Measurements from ENCODE around the gene COA3. TPM values are rescaled to one million over a fixed set of nuclear protein-coding genes. Genes with fewer than 3 reads are reported as not detected.

Gene COA3
- total and polyA plus RNA-seq, 4 donors = 83.3 to 152 (median 127) TPM

GRCh38 chr17:42796066-42796758, 2.3 kb downstream of the COA3 start:
- no peak overlapping the region for H3K4me3 ChIP-seq (ENCODE audit: low read depth, low read length)
- 93% methylated on average over 10 of the region's 18 CpGs for WGBS (ENCODE audit: insufficient coverage)

DNA sequence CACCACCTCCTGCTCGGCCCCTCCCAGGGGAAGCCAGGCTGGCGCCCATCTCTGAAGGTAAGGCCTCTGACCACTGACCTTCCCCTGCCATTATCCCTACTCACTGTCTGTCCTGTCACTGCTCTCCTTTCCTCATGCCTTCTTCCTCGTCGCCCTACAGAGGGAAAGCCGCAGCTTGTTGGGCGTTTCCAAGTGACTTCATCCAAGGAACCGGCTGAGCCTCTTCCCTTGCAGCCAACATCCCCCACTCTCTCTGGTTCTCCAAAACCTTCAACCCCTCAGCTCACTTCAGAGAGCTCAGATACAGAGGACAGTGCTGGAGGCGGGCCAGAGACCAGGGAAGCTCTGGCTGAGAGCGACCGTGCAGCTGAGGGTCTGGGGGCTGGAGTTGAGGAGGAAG, 3.0 kb downstream of the COA3 start:
- Histone ChIP-seq H3K36me3 (ENCODE audit: control insufficient read depth, insufficient read depth, low read length) (peaks cover 18% of the 10 kb centered on the region), H3K4me1 (ENCODE audit: control insufficient read depth, insufficient read depth, low read length) (peaks cover 15% of the 10 kb centered on the region), H3K9me3 (ENCODE audit: control insufficient read depth, insufficient read depth, low read length) (no peaks in the 10 kb centered on the region), H3K27me3 (ENCODE audit: control insufficient read depth, insufficient read depth, low read length) (no peaks in the 10 kb centered on the region), H3K4me3 (ENCODE audit: low read depth, low read length) (no peak overlapping the region), H3K27ac (ENCODE audit: low read depth, low read length) (no peak overlapping the region)
- no peak for DNase-seq (ENCODE audit: low read depth in 4 of 6, low spot score in 6 of 6)
- WGBS (ENCODE audit: insufficient coverage) = 89% methylated on average over 7 of the region's 10 CpGs

More at GRCh38 chr17:42796066-42796758, 2.3 kb downstream of the COA3 start:
- peaks cover 15% of the 10 kb centered on the region for H3K4me1 ChIP-seq (ENCODE audit: control insufficient read depth, insufficient read depth, low read length)
- H3K27ac ChIP-seq (ENCODE audit: low read depth, low read length) = no peak overlapping the region
- H3K36me3 ChIP-seq (ENCODE audit: control insufficient read depth, insufficient read depth, low read length) = peaks cover 18% of the 10 kb centered on the region
- H3K27me3 ChIP-seq (ENCODE audit: control insufficient read depth, insufficient read depth, low read length) = no peaks in the 10 kb centered on the region
- DNase-seq (ENCODE audit: low read depth in 4 of 6, low spot score in 6 of 6) = no peak
- no peaks in the 10 kb centered on the region for H3K9me3 ChIP-seq (ENCODE audit: control insufficient read depth, insufficient read depth, low read length)

DNA sequence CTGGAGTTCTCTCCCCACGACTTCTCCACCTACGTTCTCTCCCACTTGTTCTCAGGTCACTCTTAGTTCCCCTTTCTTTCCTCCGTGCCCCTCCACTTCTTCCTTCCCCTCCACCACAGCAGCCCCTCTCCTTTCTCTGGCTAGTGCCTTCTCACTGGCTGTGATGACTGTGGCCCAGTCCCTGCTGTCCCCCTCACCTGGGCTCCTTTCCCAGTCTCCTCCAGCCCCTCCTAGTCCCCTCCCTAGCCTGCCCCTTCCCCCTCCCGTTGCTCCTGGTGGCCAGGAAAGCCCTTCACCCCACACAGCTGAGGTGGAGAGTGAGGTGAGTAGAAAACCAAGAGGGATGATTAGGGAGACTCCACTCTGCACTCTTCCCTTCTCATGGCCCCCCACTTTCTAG, 3.4 kb downstream of the COA3 start:
- Histone ChIP-seq H3K36me3 (ENCODE audit: control insufficient read depth, insufficient read depth, low read length) (peaks cover 18% of the 10 kb centered on the region), H3K9me3 (ENCODE audit: control insufficient read depth, insufficient read depth, low read length) (no peaks in the 10 kb centered on the region), H3K4me3 (ENCODE audit: low read depth, low read length) (no peak overlapping the region), H3K27me3 (ENCODE audit: control insufficient read depth, insufficient read depth, low read length) (no peaks in the 10 kb centered on the region), H3K4me1 (ENCODE audit: control insufficient read depth, insufficient read depth, low read length) (peaks cover 15% of the 10 kb centered on the region), H3K27ac (ENCODE audit: low read depth, low read length) (no peak overlapping the region)
- WGBS (ENCODE audit: insufficient coverage) = 92% methylated on average over 3 of the region's 4 CpGs
- no peak for DNase-seq (ENCODE audit: low read depth in 4 of 6, low spot score in 6 of 6)

- no peak for DNase-seq (ENCODE audit: low read depth in 4 of 6, low spot score in 6 of 6)
- Histone ChIP-seq H3K4me1 (ENCODE audit: control insufficient read depth, insufficient read depth, low read length) (peaks cover 3% of the 10 kb centered on the region), H3K4me3 (ENCODE audit: low read depth, low read length) (no peak overlapping the region), H3K27ac (ENCODE audit: low read depth, low read length) (no peak overlapping the region), H3K9me3 (ENCODE audit: control insufficient read depth, insufficient read depth, low read length) (no peaks in the 10 kb centered on the region), H3K27me3 (ENCODE audit: control insufficient read depth, insufficient read depth, low read length) (peaks cover 15% of the 10 kb centered on the region), H3K36me3 (ENCODE audit: control insufficient read depth, insufficient read depth, low read length) (peaks cover 18% of the 10 kb centered on the region)
- 20% methylated on average over 1 of the region's 5 CpGs for WGBS (ENCODE audit: insufficient coverage)
These were observed 6.0 kb downstream of the COA3 start for GRCh38 chr17:42792545-42792944.

GRCh38 chr17:42791948-42792347, 6.6 kb downstream of the COA3 start:
- no peak for DNase-seq (ENCODE audit: low read depth in 4 of 6, low spot score in 6 of 6)
- peaks cover 21% of the 10 kb centered on the region for H3K27me3 ChIP-seq (ENCODE audit: control insufficient read depth, insufficient read depth, low read length)
- H3K27ac ChIP-seq (ENCODE audit: low read depth, low read length) = no peak overlapping the region
- no peak overlapping the region for H3K4me3 ChIP-seq (ENCODE audit: low read depth, low read length)
- peaks cover 18% of the 10 kb centered on the region for H3K36me3 ChIP-seq (ENCODE audit: control insufficient read depth, insufficient read depth, low read length)
- H3K9me3 ChIP-seq (ENCODE audit: control insufficient read depth, insufficient read depth, low read length) = no peaks in the 10 kb centered on the region
- H3K4me1 ChIP-seq (ENCODE audit: control insufficient read depth, insufficient read depth, low read length) = no peaks in the 10 kb centered on the region
- 100% methylated on average over 1 of the region's 2 CpGs for WGBS (ENCODE audit: insufficient coverage)

DNA sequence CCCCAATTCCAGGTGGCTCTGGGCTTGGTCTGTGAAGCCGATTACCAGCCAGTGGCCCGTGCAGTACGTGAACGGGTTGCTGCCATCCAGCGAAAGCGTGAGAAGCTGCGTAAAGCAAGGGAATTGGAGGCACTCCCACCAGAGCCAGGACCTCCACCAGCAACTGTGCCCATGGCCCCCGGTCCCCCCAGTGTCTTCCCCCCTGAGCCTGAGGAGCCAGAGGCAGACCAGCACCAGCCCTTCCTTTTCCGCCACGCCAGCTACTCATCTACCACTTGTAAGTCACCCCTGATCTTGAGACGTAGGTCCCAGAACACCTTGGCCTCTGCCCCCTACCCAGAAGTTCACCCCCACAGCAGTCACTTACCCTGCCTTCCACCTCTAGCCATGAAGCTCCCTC, 11.2 kb downstream of the COA3 start:
- no peak overlapping the region for H3K4me3 ChIP-seq (ENCODE audit: low read depth, low read length)
- 87% methylated on average over 11 of the region's 11 CpGs for WGBS (ENCODE audit: insufficient coverage)
- DNase-seq (ENCODE audit: low read depth in 4 of 6, low spot score in 6 of 6) = no peak
- H3K4me1 ChIP-seq (ENCODE audit: control insufficient read depth, insufficient read depth, low read length) = peaks cover 26% of the 10 kb centered on the region
- peaks cover 67% of the 10 kb centered on the region for H3K27me3 ChIP-seq (ENCODE audit: control insufficient read depth, insufficient read depth, low read length)
- no peaks in the 10 kb centered on the region for H3K9me3 ChIP-seq (ENCODE audit: control insufficient read depth, insufficient read depth, low read length)
- H3K36me3 ChIP-seq (ENCODE audit: control insufficient read depth, insufficient read depth, low read length) = no peaks in the 10 kb centered on the region
- no peak overlapping the region for H3K27ac ChIP-seq (ENCODE audit: low read depth, low read length)

- Histone ChIP-seq H3K4me1 (ENCODE audit: control insufficient read depth, insufficient read depth, low read length) (peaks cover 45% of the 10 kb centered on the region), H3K9me3 (ENCODE audit: control insufficient read depth, insufficient read depth, low read length) (no peaks in the 10 kb centered on the region), H3K27me3 (ENCODE audit: control insufficient read depth, insufficient read depth, low read length) (peaks cover 88% of the 10 kb centered on the region), H3K4me3 (ENCODE audit: low read depth, low read length) (no peak overlapping the region), H3K27ac (ENCODE audit: low read depth, low read length) (no peak overlapping the region), H3K36me3 (ENCODE audit: control insufficient read depth, insufficient read depth, low read length) (no peaks in the 10 kb centered on the region)
- DNase-seq (ENCODE audit: low read depth in 4 of 6, low spot score in 6 of 6) = no peak
- WGBS (ENCODE audit: insufficient coverage) = 14% methylated on average over 45 of the region's 52 CpGs
These were observed 13.5 kb downstream of the COA3 start for GRCh38 chr17:42784811-42785592.

DNA sequence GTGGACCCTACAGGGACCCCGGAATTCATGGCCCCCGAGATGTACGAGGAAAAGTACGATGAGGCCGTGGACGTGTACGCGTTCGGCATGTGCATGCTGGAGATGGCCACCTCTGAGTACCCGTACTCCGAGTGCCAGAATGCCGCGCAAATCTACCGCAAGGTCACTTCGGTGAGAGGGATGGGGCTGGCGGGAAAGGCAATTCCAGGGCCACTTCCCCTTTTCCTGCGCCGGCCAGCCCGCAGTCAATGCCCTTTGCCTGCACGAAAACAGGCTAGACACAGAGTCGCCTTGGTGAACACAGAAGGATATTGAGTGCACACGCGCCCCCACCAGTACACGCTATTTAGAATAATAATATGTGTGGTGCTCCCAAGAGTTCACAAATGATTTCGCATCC, 14.1 kb downstream of the COA3 start:
- 27% methylated on average over 21 of the region's 25 CpGs for WGBS (ENCODE audit: insufficient coverage)
- H3K27ac ChIP-seq (ENCODE audit: low read depth, low read length) = no peak overlapping the region
- no peak overlapping the region for H3K4me3 ChIP-seq (ENCODE audit: low read depth, low read length)
- H3K4me1 ChIP-seq (ENCODE audit: control insufficient read depth, insufficient read depth, low read length) = peaks cover 48% of the 10 kb centered on the region
- no peaks in the 10 kb centered on the region for H3K36me3 ChIP-seq (ENCODE audit: control insufficient read depth, insufficient read depth, low read length)
- peaks cover 92% of the 10 kb centered on the region for H3K27me3 ChIP-seq (ENCODE audit: control insufficient read depth, insufficient read depth, low read length)
- DNase-seq (ENCODE audit: low read depth in 4 of 6, low spot score in 6 of 6) = peak in 1 of 6 donors; percentile 24
- H3K9me3 ChIP-seq (ENCODE audit: control insufficient read depth, insufficient read depth, low read length) = no peaks in the 10 kb centered on the region

DNA sequence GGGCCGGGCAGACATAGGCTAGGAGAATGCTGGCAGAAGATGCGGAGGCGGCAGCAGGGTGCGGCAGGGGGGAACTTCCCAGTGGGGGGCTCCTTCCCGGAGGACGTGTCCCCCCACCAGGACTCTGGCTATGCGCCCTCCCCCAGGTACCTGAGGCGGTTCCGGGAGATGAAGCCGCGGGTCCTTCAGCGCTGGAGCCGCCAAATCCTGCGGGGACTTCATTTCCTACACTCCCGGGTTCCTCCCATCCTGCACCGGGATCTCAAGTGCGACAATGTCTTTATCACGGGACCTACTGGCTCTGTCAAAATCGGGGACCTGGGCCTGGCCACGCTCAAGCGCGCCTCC, 14.7 kb downstream of the COA3 start:
- peaks cover 3% of the 10 kb centered on the region for H3K36me3 ChIP-seq (ENCODE audit: control insufficient read depth, insufficient read depth, low read length)
- no peak for DNase-seq (ENCODE audit: low read depth in 4 of 6, low spot score in 6 of 6)
- H3K9me3 ChIP-seq (ENCODE audit: control insufficient read depth, insufficient read depth, low read length) = no peaks in the 10 kb centered on the region
- peaks cover 48% of the 10 kb centered on the region for H3K4me1 ChIP-seq (ENCODE audit: control insufficient read depth, insufficient read depth, low read length)
- no peak overlapping the region for H3K4me3 ChIP-seq (ENCODE audit: low read depth, low read length)
- H3K27me3 ChIP-seq (ENCODE audit: control insufficient read depth, insufficient read depth, low read length) = peaks cover 90% of the 10 kb centered on the region
- WGBS (ENCODE audit: insufficient coverage) = 20% methylated on average over 22 of the region's 22 CpGs
- no peak overlapping the region for H3K27ac ChIP-seq (ENCODE audit: low read depth, low read length)

All from spinal cord (tissue), 10 donors.